NCI-H128 (cell line): Measurements from ENCODE around the gene EPYC.

Source experiments
- DNase-seq: peaks from one replicate; lab custom pipeline; 2025; ENCODE audit not compliant: unreplicated experiment; lab: John Stamatoyannopoulos, UW

Gene EPYC

GRCh38 chr12:91004872-91005271, at the start of gene EPYC:
Gene EPYC, minus strand, starts transcription at chr12:91004972. Its CDS starts 2,407 bp downstream, at chr12:91002565.
- DNase-seq: no peak

- DNase-seq: no peak
These were observed 49.4 kb upstream of the EPYC start for GRCh38 chr12:91053951-91054715.

- DNase-seq: no peak
These were observed 47.3 kb upstream of the EPYC start for GRCh38 chr12:91052026-91052425.

- DNase-seq: no peak
These were observed 39.8 kb upstream of the EPYC start for GRCh38 chr12:91044586-91044985.

GRCh38 chr12:91043408-91043807, 38.6 kb upstream of the EPYC start:
- no peak for DNase-seq

- DNase-seq: no peak
These were observed 35.5 kb upstream of the EPYC start for GRCh38 chr12:91040096-91040755.

- DNase-seq: no peak
These were observed 32.5 kb upstream of the EPYC start for GRCh38 chr12:91037276-91037675.

- DNase-seq: no peak
These were observed 28.5 kb upstream of the EPYC start for GRCh38 chr12:91033251-91033650.

- DNase-seq: no peak
These were observed 18.7 kb upstream of the EPYC start for GRCh38 chr12:91023326-91024004.

GRCh38 chr12:91021076-91021475, 16.3 kb upstream of the EPYC start:
- no peak for DNase-seq

- DNase-seq: no peak
These were observed 14.7 kb upstream of the EPYC start for GRCh38 chr12:91019455-91019854.

- no peak for DNase-seq
These were observed 12.9 kb upstream of the EPYC start for GRCh38 chr12:91017511-91018263.

- no peak for DNase-seq
These were observed 12.3 kb upstream of the EPYC start for GRCh38 chr12:91017043-91017442.

GRCh38 chr12:91009319-91009950, 4.7 kb upstream of the EPYC start:
- DNase-seq: no peak

- DNase-seq: no peak
These were observed 2.9 kb upstream of the EPYC start for GRCh38 chr12:91007531-91008290.

- no peak for DNase-seq
These were observed 1.0 kb downstream of the EPYC start for GRCh38 chr12:91003737-91004136.

GRCh38 chr12:91001306-91001705, 3.5 kb downstream of the EPYC start:
- no peak for DNase-seq

GRCh38 chr12:90999966-91000365, 4.8 kb downstream of the EPYC start:
- DNase-seq: no peak

- no peak for DNase-seq
These were observed 5.2 kb downstream of the EPYC start for GRCh38 chr12:90999527-90999926.

- DNase-seq: no peak
These were observed 9.8 kb downstream of the EPYC start for GRCh38 chr12:90995010-90995409.
